IMR-90 (cell line): ENCODE measurements around the gene ATP2B1. TPM values are rescaled to one million over a fixed set of nuclear protein-coding genes. Genes with fewer than 3 reads are reported as not detected.

Experiments used
- ATAC-seq: fragments of 200-7000 bp; cut with Tn5 transposase; 2 replicates; pipeline ENCODE4 v1.9.1; 2020; ENCODE audit warnings: low read depth, mild to moderate bottlenecking, moderate library complexity
- BruUV-seq: library from RNA; stranded (reverse); fragments of 400-500 nt; replicated peaks from 2 replicates; lab custom pipeline; 2021; lab: Mats Ljungman, UMichigan
- CTCF ChIA-PET: fragments of 300-600 bp; formaldehyde crosslinking; extraction: SDS; loops from one replicate; lab custom pipeline; 2021; ENCODE audit warnings: antibody characterized with exemption; lab: Yijun Ruan, JAX
- POLR2A ChIA-PET: fragments of 300-600 bp; sonication (Branson Sonifier 250); formaldehyde crosslinking; loops from one replicate; lab custom pipeline; 2022; ENCODE audit warnings: antibody characterized with exemption; ENCODE audit not compliant: unreplicated experiment; lab: Charles Lee
- DNase-seq: peaks from one replicate; pipeline ENCODE4 v3.0.0; 2013
- H2AFZ ChIP-seq: replicated peaks from 2 replicates; pipeline ENCODE3; 2013; ENCODE audit warnings: low read length, mild to moderate bottlenecking; ENCODE audit not compliant: poor library complexity
- H2AK5ac ChIP-seq: 2 replicates; pipeline ENCODE4 v1.6.1; 2013; ENCODE audit warnings: low read depth, low read length, inconsistent platforms
- H2AK9ac ChIP-seq: replicated peaks from 2 replicates; pipeline ENCODE3; 2013; ENCODE audit warnings: mild to moderate bottlenecking, low read depth, low read length, moderate library complexity; ENCODE audit not compliant: poor library complexity
- H2BK120ac ChIP-seq: 2 replicates; pipeline ENCODE4 v1.6.1; 2013; ENCODE audit warnings: low read depth, low read length, inconsistent platforms
- H2BK15ac ChIP-seq: 3 replicates; pipeline ENCODE4 v1.6.1; 2013; ENCODE audit warnings: low read depth, low read length, inconsistent platforms
- H2BK20ac ChIP-seq: 2 replicates; pipeline ENCODE4 v1.6.1; 2013; ENCODE audit warnings: low read depth, mild to moderate bottlenecking, inconsistent platforms, low read length, moderate library complexity
- H2BK5ac ChIP-seq: 2 replicates; pipeline ENCODE4 v1.6.1; 2013; ENCODE audit warnings: mild to moderate bottlenecking, low read depth, low read length, inconsistent platforms; ENCODE audit not compliant: poor library complexity, severe bottlenecking
- H3K14ac ChIP-seq: replicated peaks from 2 replicates; pipeline ENCODE4 v1.6.1; 2013; ENCODE audit warnings: low read depth, low read length, inconsistent platforms
- H3K18ac ChIP-seq: 2 replicates; pipeline ENCODE4 v1.6.1; 2013; ENCODE audit warnings: low read depth, low read length, control low read depth
- H3K23ac ChIP-seq: 2 replicates; pipeline ENCODE4 v1.6.1; 2013; ENCODE audit warnings: low read depth, low read length, inconsistent platforms
- H3K27ac ChIP-seq: 2 replicates; pipeline ENCODE4 v1.5.1; 2013; ENCODE audit warnings: mild to moderate bottlenecking, control low read depth, low read length; ENCODE audit not compliant: insufficient read depth
- H3K27me3 ChIP-seq: 2 replicates; pipeline ENCODE4 v1.6.1; 2013; ENCODE audit warnings: low read length; ENCODE audit not compliant: control insufficient read depth, insufficient read depth
- H3K36me3 ChIP-seq: 2 replicates; pipeline ENCODE4 v1.6.1; 2013; ENCODE audit warnings: low read length, mixed read lengths; ENCODE audit not compliant: control insufficient read depth, insufficient read depth
- H3K4ac ChIP-seq: 2 replicates; pipeline ENCODE4 v1.6.1; 2013; ENCODE audit warnings: low read depth, low read length, inconsistent platforms
- H3K4me1 ChIP-seq: 2 replicates; pipeline ENCODE4 v1.6.1; 2013; ENCODE audit warnings: low read length, mixed read lengths; ENCODE audit not compliant: control insufficient read depth, insufficient read depth
- H3K4me2 ChIP-seq: 2 replicates; pipeline ENCODE4 v1.6.1; 2013; ENCODE audit warnings: low read depth, mild to moderate bottlenecking, control low read depth, low read length, moderate library complexity
- H3K4me3 ChIP-seq: 2 replicates; pipeline ENCODE4 v1.5.1; 2013; ENCODE audit warnings: low read depth, mild to moderate bottlenecking, control low read depth, low read length, moderate library complexity; ENCODE audit not compliant: insufficient read depth
- H3K56ac ChIP-seq: 2 replicates; pipeline ENCODE4 v1.6.1; 2013; ENCODE audit warnings: low read length, inconsistent platforms; ENCODE audit not compliant: insufficient read depth; ENCODE audit errors: extremely low read depth
- H3K79me1 ChIP-seq, 2 experiments: 2 replicates each; pipeline ENCODE4 v1.6.1; 2013; ENCODE audit warnings: low read length in 2 of 2, inconsistent platforms in 1 of 2, low read depth in 1 of 2
- H3K9ac ChIP-seq: 2 replicates; pipeline ENCODE4 v1.6.1; 2013; ENCODE audit warnings: low read depth, low read length, control low read depth
- H3K9me1 ChIP-seq: 2 replicates; pipeline ENCODE4 v1.6.1; 2013; ENCODE audit warnings: low read length, inconsistent platforms; ENCODE audit not compliant: insufficient read depth
- H3K9me3 ChIP-seq: 2 replicates; pipeline ENCODE4 v1.6.1; 2013; ENCODE audit warnings: low read length; ENCODE audit not compliant: control insufficient read depth, insufficient read depth
- H4K20me1 ChIP-seq: 2 replicates; pipeline ENCODE4 v1.6.1; 2013; ENCODE audit warnings: low read length, inconsistent platforms; ENCODE audit not compliant: insufficient read depth
- H4K5ac ChIP-seq: 2 replicates; pipeline ENCODE4 v1.6.1; 2013; ENCODE audit warnings: mild to moderate bottlenecking, low read depth, low read length, control low read depth
- H4K8ac ChIP-seq, 2 experiments: 2 replicates each; pipeline ENCODE4 v1.6.1; 2013; ENCODE audit warnings: low read depth in 2 of 2, low read length in 2 of 2, control low read depth in 1 of 2, inconsistent platforms in 1 of 2
- H4K91ac ChIP-seq: 2 replicates; pipeline ENCODE4 v1.6.1; 2013; ENCODE audit warnings: low read depth, low read length, inconsistent platforms; ENCODE audit not compliant: insufficient read depth
- MAZ ChIP-seq: IDR thresholded peaks from 2 replicates; pipeline ENCODE4 v1.6.1; 2012; ENCODE audit warnings: low read depth, mild to moderate bottlenecking, low read length, improper control_type of control experiment, moderate library complexity, borderline replicate concordance
- RCOR1 ChIP-seq: IDR thresholded peaks from 2 replicates; pipeline ENCODE4 v1.6.1; 2012; ENCODE audit warnings: mild to moderate bottlenecking, low read length, improper control_type of control experiment; ENCODE audit not compliant: insufficient replicate concordance
- dilution Hi-C: fragments of 300-500 bp; cut with HindIII; formaldehyde crosslinking; loops from one replicate; pipeline ENCODE4 v1.14.3; 2018; ENCODE audit warnings: low sequenced_read_pairs; ENCODE audit not compliant: unreplicated experiment
- in situ Hi-C: fragments of 300-500 bp; cut with MboI; formaldehyde crosslinking; loops from 3 replicates; pipeline ENCODE4 v1.14.3; 2019; ENCODE audit warnings: low sequenced_read_pairs, inconsistent platforms, mixed read lengths
- intact Hi-C: fragments of 100-400 bp; cut with micrococcal nuclease; formaldehyde crosslinking; loops from 2 replicates; pipeline ENCODE4 v1.10.0; 2022
- polyA plus RNA-seq, 3 experiments: library from polyadenylated mRNA; depleted of rRNA; stranded (reverse); fragments of >200 nt; gene quantifications; 2 replicates each; pipeline ENCODE4 v1.2.3, GENCODE V29; 2012; ENCODE audit warnings: low replicate concordance in 1 of 3
- total RNA-seq: library from RNA; depleted of rRNA; stranded (reverse); fragments of >200 nt; gene quantifications from 2 replicates; pipeline ENCODE4 v1.2.3, GENCODE V29; 2012
- TF ChIP-seq, protein P1 (sequence below): fragments of 150-350 bp; IDR thresholded peaks from 2 replicates; pipeline ENCODE4 v1.6.1; 2016; ENCODE audit warnings: low read depth, mild to moderate bottlenecking, low read length, moderate library complexity, borderline replicate concordance

Gene ATP2B1
- total and polyA plus RNA-seq, 2 of the 4 experiments (the other 2 are of a cell fraction): 9.9 to 32.6 TPM

DNA sequence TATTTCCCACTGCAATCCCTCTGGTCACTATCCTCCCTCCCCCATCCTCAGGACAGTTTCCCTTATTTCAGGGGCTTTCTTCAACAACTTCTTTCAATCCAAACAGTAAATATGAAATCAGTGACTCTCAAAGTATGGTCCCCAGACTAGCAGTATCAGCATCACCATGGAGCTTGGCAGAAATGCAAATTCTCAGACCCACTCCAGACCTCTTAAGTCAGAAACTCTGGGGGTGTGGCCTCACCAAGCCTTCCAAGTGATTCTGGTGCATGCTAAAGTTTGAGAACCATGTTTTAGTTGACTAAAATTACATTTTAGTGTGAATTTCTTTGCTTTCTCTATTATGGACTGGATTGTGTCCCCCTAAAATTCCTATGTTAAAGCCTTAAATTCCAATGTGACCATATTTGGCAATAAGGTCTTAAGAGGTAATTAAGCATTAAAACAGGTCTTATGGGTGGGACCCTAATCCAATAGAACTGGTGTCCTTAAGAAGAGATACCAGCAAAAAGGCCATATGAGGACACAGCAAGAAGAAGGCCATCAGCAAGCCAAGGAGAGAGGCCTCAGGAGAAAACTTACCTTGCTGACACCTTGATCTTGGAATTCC is 23.2 kb downstream of the ATP2B1 start:
- Histone ChIP-seq H3K9ac (no peak overlapping the region), H2BK20ac (no peak overlapping the region), H3K4ac (no peak overlapping the region), H2BK120ac (no peak overlapping the region), H2AK5ac (no peak overlapping the region), H4K91ac (no peak overlapping the region), H2AK9ac (no peak overlapping the region), H4K8ac (no peak overlapping the region), H3K14ac (no peak overlapping the region), H3K36me3 (no peaks in the 10 kb centered on the region), H3K27ac (no peak overlapping the region), H3K27me3 (no peaks in the 10 kb centered on the region), H3K4me3 (no peak overlapping the region), H3K4me1 (peaks cover 4% of the 10 kb centered on the region; the same call in 1 of the 2 replicates), H4K5ac (no peak overlapping the region), H3K9me1 (0 out of 2 replicates have a peak, but pooled peaks cover 3% of the 10 kb centered on the region), H2BK5ac (no peak overlapping the region), H4K20me1 (peaks cover 23% of the 10 kb centered on the region), H3K9me3 (peaks cover 5% of the 10 kb centered on the region; the same call in 1 of the 2 replicates), H3K79me1 (peaks cover 24 to 34% of the 10 kb centered on the region in 2 experiments), H3K18ac (no peak overlapping the region), H3K4me2 (no peak overlapping the region), H2AFZ (no peak overlapping the region), H2BK15ac (no peak overlapping the region), H3K23ac (no peak overlapping the region), H3K56ac (no peak overlapping the region)
- intact Hi-C loops: no loop called here
- ATAC-seq (no peak), DNase-seq (no peak)
- dilution Hi-C loops: no loop called here
- BruUV-seq: no TSS peak
- ChIA-PET CTCF (no interaction called here), POLR2A (no interaction called here)
- in situ Hi-C loops: no loop called here
- TF ChIP-seq RCOR1 (no peak), MAZ (no peak)
- TF ChIP-seq, protein P1, sequence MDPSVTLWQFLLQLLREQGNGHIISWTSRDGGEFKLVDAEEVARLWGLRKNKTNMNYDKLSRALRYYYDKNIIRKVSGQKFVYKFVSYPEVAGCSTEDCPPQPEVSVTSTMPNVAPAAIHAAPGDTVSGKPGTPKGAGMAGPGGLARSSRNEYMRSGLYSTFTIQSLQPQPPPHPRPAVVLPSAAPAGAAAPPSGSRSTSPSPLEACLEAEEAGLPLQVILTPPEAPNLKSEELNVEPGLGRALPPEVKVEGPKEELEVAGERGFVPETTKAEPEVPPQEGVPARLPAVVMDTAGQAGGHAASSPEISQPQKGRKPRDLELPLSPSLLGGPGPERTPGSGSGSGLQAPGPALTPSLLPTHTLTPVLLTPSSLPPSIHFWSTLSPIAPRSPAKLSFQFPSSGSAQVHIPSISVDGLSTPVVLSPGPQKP: no peak
